Keratinocyte (primary cell): Measurements from ENCODE around the gene CD8B2. TPM values are rescaled to one million over a fixed set of nuclear protein-coding genes. Genes with fewer than 3 reads are reported as not detected.

Experiments used
- DNase-seq: peaks from one replicate; pipeline ENCODE4 v3.0.0-alpha.2; 2011; ENCODE audit warnings: low read depth, missing footprints, low spot score
- FAIRE-seq: peaks from 2 replicates; lab custom pipeline; 2011; peaks lifted over from hg19 to GRCh38; lab: Jason Lieb, UNC
- H2AFZ ChIP-seq: 2 replicates; pipeline ENCODE4 v1.6.0; 2012; ENCODE audit warnings: low read length, control low read depth, inconsistent platforms; ENCODE audit not compliant: control insufficient read depth
- H3K27ac ChIP-seq: 2 replicates; pipeline ENCODE4 v1.5.1; 2011; ENCODE audit warnings: low read length; ENCODE audit not compliant: control insufficient read depth, insufficient read depth
- H3K27me3 ChIP-seq: 3 replicates; pipeline ENCODE4 v1.6.0; 2011; ENCODE audit warnings: low read length; ENCODE audit not compliant: control insufficient read depth, insufficient read depth; ENCODE audit errors: extremely low read depth
- H3K36me3 ChIP-seq, 2 experiments: 2 replicates in 1 of 2; 3 replicates in 1 of 2; pipeline ENCODE4 v1.5.1; 2011; ENCODE audit warnings: low read length in 2 of 2, mild to moderate bottlenecking in 1 of 2; ENCODE audit not compliant: control insufficient read depth in 2 of 2, insufficient read depth in 2 of 2; ENCODE audit errors: extremely low read depth in 1 of 2
- H3K4me1 ChIP-seq: 3 replicates; pipeline ENCODE4 v1.5.1; 2011; ENCODE audit warnings: low read length; ENCODE audit not compliant: control insufficient read depth, insufficient read depth; ENCODE audit errors: extremely low read depth
- H3K4me2 ChIP-seq: 3 replicates; pipeline ENCODE4 v1.6.0; 2011; ENCODE audit warnings: low read depth, low read length; ENCODE audit not compliant: control insufficient read depth, insufficient read depth; ENCODE audit errors: extremely low read depth
- H3K4me3 ChIP-seq, 3 experiments: fragments of 200-600 bp in 1 of 3; sonication (generic) in 1 of 3; 2 replicates in 2 of 3; 3 replicates in 1 of 3; pipeline ENCODE4 v1.5.1; 2011 to 2016; ENCODE audit warnings: low read length in 3 of 3, mild to moderate bottlenecking in 3 of 3, control low read depth in 2 of 3, inconsistent platforms in 1 of 3, low read depth in 1 of 3, mixed read lengths in 1 of 3, mixed run types in 1 of 3, moderate library complexity in 1 of 3; ENCODE audit not compliant: control insufficient read depth in 2 of 3, insufficient read depth in 2 of 3; ENCODE audit errors: extremely low read depth in 1 of 3
- H3K79me2 ChIP-seq: 2 replicates; pipeline ENCODE4 v1.6.0; 2012; ENCODE audit warnings: low read length; ENCODE audit not compliant: control insufficient read depth, insufficient read depth
- H3K9ac ChIP-seq: 3 replicates; pipeline ENCODE4 v1.6.0; 2011; ENCODE audit warnings: low read length; ENCODE audit not compliant: control insufficient read depth, insufficient read depth; ENCODE audit errors: extremely low read depth
- H3K9me1 ChIP-seq: 3 replicates; pipeline ENCODE4 v1.6.0; 2011; ENCODE audit warnings: low read length; ENCODE audit not compliant: control insufficient read depth, insufficient read depth; ENCODE audit errors: extremely low read depth
- H3K9me3 ChIP-seq: 2 replicates; pipeline ENCODE4 v1.5.1; 2012; ENCODE audit warnings: low read depth, low read length; ENCODE audit not compliant: control insufficient read depth
- H4K20me1 ChIP-seq: 3 replicates; pipeline ENCODE4 v1.6.0; 2011; ENCODE audit warnings: low read length; ENCODE audit not compliant: control insufficient read depth, insufficient read depth; ENCODE audit errors: extremely low read depth
- CTCF ChIP-seq, 3 experiments: IDR thresholded peaks in 1 of 3; conservative IDR thresholded peaks in 1 of 3; optimal IDR thresholded peaks in 1 of 3; 2 replicates in 2 of 3; 3 replicates in 1 of 3; pipeline versions ENCODE3 to v1.5.1; 2011; ENCODE audit warnings: low read length in 3 of 3, mild to moderate bottlenecking in 3 of 3, moderate library complexity in 2 of 3, control low read depth in 1 of 3, inconsistent platforms in 1 of 3; ENCODE audit not compliant: insufficient read depth in 2 of 3; ENCODE audit errors: extremely low read depth in 1 of 3
- EZH2 ChIP-seq: IDR thresholded peaks from one replicate; pipeline ENCODE4 v1.6.1; 2012; ENCODE audit warnings: inconsistent platforms, mild to moderate bottlenecking, low read length, moderate library complexity
- dilution Hi-C: fragments of 300-500 bp; cut with MboI; formaldehyde crosslinking; loops from one replicate; pipeline ENCODE4 v1.7.0; 2020; ENCODE audit warnings: low sequenced_read_pairs; ENCODE audit not compliant: extremely low pct_ligation_motif_present
- polyA plus RNA-seq, 5 experiments: library from polyadenylated mRNA; depleted of rRNA in 3 of 5; stranded (reverse) in 3 of 5; stranded (forward) in 1 of 5; unstranded in 1 of 5; fragments of >200 nt; gene quantifications; 1 replicate in 1 of 5; 2 replicates in 3 of 5; 3 replicates in 1 of 5; pipeline versions ENCODE4 v1.2.1 to v1.2.3, GENCODE V29; 2011 to 2012; ENCODE audit warnings: missing spikeins in 2 of 5, low read depth in 1 of 5, low replicate concordance in 1 of 5

Gene CD8B2
- polyA plus RNA-seq, 1 donor (not counting 4 experiments of a cell fraction or from before 2014, with no cell fraction given), result not detected

- Histone ChIP-seq H4K20me1 (no peaks in the 10 kb centered on the region), H3K4me1 (no peaks in the 10 kb centered on the region), H3K9me3 (no peaks in the 10 kb centered on the region), H3K4me3 (no peak overlapping the region), H3K9ac (no peak overlapping the region), H3K27me3 (no peaks in the 10 kb centered on the region), H3K36me3 (no peaks in the 10 kb centered on the region), H3K27ac (no peak overlapping the region), H3K9me1 (no peaks in the 10 kb centered on the region), H3K4me2 (no peak overlapping the region), H3K79me2 (no peaks in the 10 kb centered on the region), H2AFZ (no peak overlapping the region)
- dilution Hi-C loops, result no loop called here
- no peak for DNase-seq
- FAIRE-seq, result no peak
- TF ChIP-seq CTCF (optimal IDR thresholded peaks at IDR 0.05 in 1 of 3, IDR thresholded peaks at IDR 0.05 in 1 of 3, conservative IDR thresholded peaks at IDR 0.05 in 1 of 3; ENCODE audit: extremely low read depth in 1 of 3, insufficient read depth in 2 of 3, low read length in 3 of 3) (no peak), EZH2 (no peak)
These were observed 45.1 kb downstream of the CD8B2 start for GRCh38 chr2:106532236-106532635.

- no peaks in the 10 kb centered on the region for H3K79me2 ChIP-seq
- no peaks in the 10 kb centered on the region for H3K36me3 ChIP-seq
- H3K9ac ChIP-seq, result no peak overlapping the region
- H2AFZ ChIP-seq, result no peak overlapping the region
- TF ChIP-seq CTCF (optimal IDR thresholded peaks at IDR 0.05 in 1 of 3, IDR thresholded peaks at IDR 0.05 in 1 of 3, conservative IDR thresholded peaks at IDR 0.05 in 1 of 3; ENCODE audit: extremely low read depth in 1 of 3, insufficient read depth in 2 of 3, low read length in 3 of 3) (no peak), EZH2 (no peak)
- dilution Hi-C loops, result no loop called here
- H3K9me3 ChIP-seq, result no peaks in the 10 kb centered on the region
- FAIRE-seq (no peak), DNase-seq (no peak)
- H3K9me1 ChIP-seq, result no peaks in the 10 kb centered on the region
- H3K27me3 ChIP-seq, result no peaks in the 10 kb centered on the region
- H3K27ac ChIP-seq, result no peak overlapping the region
- H3K4me2 ChIP-seq, result no peak overlapping the region
- H3K4me3 ChIP-seq, result no peak overlapping the region
- H3K4me1 ChIP-seq, result no peaks in the 10 kb centered on the region
- no peaks in the 10 kb centered on the region for H4K20me1 ChIP-seq
These were observed 47.3 kb downstream of the CD8B2 start for GRCh38 chr2:106534471-106534870.
